ENCODE results near the gene CBL. TPM values are rescaled to one million over a fixed set of nuclear protein-coding genes. Genes with fewer than 3 reads are reported as not detected.

Gene CBL
- total RNA-seq, 1 experiment from 2014 or later = 56.4 TPM

DNA sequence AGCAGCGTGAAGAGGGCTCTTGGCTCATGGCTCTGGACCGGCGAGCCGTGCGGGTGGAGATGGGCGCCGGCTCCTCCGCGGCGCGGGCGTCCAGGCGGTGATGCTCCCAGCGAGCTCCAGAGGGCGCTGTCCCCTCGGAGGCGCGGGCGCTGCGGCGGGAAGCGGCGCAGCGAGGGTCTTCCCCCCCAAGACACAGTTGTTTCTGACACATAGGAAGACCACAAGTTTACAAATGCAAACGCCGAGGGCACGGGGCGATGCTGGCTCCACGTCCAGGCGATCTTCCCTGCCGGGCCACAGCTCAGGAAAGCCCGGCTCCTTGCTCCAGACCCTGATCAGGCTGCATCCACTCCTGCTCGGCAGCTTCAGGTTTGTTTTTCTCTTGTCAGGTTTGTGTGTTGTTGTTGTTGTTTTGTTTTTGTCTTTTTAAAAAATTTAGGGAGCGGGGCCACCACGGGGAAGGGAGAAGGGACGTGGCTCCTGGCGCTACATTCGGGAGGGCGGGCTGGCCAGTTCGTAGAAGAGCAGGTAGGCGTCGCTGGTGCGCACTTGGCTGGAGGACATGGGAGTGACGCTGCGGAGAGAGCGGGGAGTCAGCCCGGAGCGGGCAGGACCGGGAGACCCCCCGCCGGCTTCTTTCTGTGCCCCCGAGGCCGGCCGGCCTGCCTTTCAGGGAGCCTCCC lies 150.4 kb downstream of the CBL start:
- Mint-ChIP-seq H3K4me3 (peak overlapping the region; percentile 71 to 83), H3K27ac (peak overlapping the region in 2 of 3 experiments; percentile 42 to 88; a peak in 3 of 7 replicates), H3K27me3 (ENCODE audit: low read depth) (peaks cover 50% of the 10 kb centered on the region), H3K36me3 (ENCODE audit: insufficient read depth in 1 of 3, low read depth in 3 of 3) (peaks cover 13 to 27% (median 24%) of the 10 kb centered on the region in 3 experiments; a peak in 6 of 7 replicates), H3K4me1 (peaks cover 32 to 35% of the 10 kb centered on the region in 2 experiments), H3K9me3 (no peaks in the 10 kb centered on the region)
- Histone ChIP-seq H3K23ac (ENCODE audit: insufficient read length, low read depth, low read length) (no peak overlapping the region), H2AK5ac (ENCODE audit: insufficient read length, low read length) (no peak overlapping the region), H2BK15ac (ENCODE audit: low read depth, low read length) (no peak overlapping the region), H4K91ac (ENCODE audit: insufficient read length, low read depth, low read length) (no peak overlapping the region), H3K56ac (ENCODE audit: insufficient read length, low read depth, low read length) (no peak overlapping the region), H3K18ac (ENCODE audit: insufficient read length, low read depth, low read length) (peak overlapping the region; percentile 21), H3K79me1 (ENCODE audit: insufficient read depth, low read depth, low read length, poor library complexity, severe bottlenecking) (no peaks in the 10 kb centered on the region), H3K4ac (ENCODE audit: low read depth, low read length) (no peak overlapping the region), H4K20me1 (ENCODE audit: control insufficient read depth, insufficient read depth, insufficient read length) (peaks cover 4% of the 10 kb centered on the region), H3K9me3 (ENCODE audit: control insufficient read depth, low read depth, low read length) (no peaks in the 10 kb centered on the region), H3K27me3 (ENCODE audit: insufficient read depth, low read length) (no peaks in the 10 kb centered on the region), H3K27ac (ENCODE audit: insufficient read length, low read depth, low read length) (no peak overlapping the region), H3K14ac (ENCODE audit: insufficient read depth, low read length) (peak overlapping the region; percentile 44; the same call in 1 of the 2 replicates), H3K4me2 (ENCODE audit: insufficient read depth, insufficient read length, low read length) (peak overlapping the region; percentile 65), H2BK20ac (ENCODE audit: low read depth, low read length, poor library complexity, severe bottlenecking) (no peak overlapping the region), H3T11ph (ENCODE audit: low read length) (no peak overlapping the region), H4K5ac (ENCODE audit: insufficient read length, low read depth, low read length) (no peak overlapping the region), H2BK120ac (ENCODE audit: low read depth, low read length, poor library complexity, severe bottlenecking) (no peak overlapping the region), H3K23me2 (ENCODE audit: insufficient read length, low read depth, low read length, poor library complexity, severe bottlenecking) (peaks cover 6% of the 10 kb centered on the region), H2BK12ac (ENCODE audit: insufficient read length, low read depth, low read length) (no peak overlapping the region), H3K4me1 (ENCODE audit: insufficient read depth, low read length) (peaks cover 3% of the 10 kb centered on the region), H2AFZ (ENCODE audit: low read length) (no peak overlapping the region), H3K79me2 (ENCODE audit: insufficient read depth, low read length) (no peaks in the 10 kb centered on the region), H3K9ac (ENCODE audit: extremely low read depth, insufficient read length, low read length) (peak overlapping the region; percentile 27), H4K8ac (replicated peaks; ENCODE audit: insufficient read length, low read depth, low read length) (no peak overlapping the region), H2BK5ac (ENCODE audit: insufficient read length, low read length) (no peak overlapping the region)
- TF ChIP-seq, protein P1, sequence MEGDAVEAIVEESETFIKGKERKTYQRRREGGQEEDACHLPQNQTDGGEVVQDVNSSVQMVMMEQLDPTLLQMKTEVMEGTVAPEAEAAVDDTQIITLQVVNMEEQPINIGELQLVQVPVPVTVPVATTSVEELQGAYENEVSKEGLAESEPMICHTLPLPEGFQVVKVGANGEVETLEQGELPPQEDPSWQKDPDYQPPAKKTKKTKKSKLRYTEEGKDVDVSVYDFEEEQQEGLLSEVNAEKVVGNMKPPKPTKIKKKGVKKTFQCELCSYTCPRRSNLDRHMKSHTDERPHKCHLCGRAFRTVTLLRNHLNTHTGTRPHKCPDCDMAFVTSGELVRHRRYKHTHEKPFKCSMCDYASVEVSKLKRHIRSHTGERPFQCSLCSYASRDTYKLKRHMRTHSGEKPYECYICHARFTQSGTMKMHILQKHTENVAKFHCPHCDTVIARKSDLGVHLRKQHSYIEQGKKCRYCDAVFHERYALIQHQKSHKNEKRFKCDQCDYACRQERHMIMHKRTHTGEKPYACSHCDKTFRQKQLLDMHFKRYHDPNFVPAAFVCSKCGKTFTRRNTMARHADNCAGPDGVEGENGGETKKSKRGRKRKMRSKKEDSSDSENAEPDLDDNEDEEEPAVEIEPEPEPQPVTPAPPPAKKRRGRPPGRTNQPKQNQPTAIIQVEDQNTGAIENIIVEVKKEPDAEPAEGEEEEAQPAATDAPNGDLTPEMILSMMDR (conservative IDR thresholded peaks at IDR 0.05) = peak; percentile 97
- DNase-seq = peak; percentile 90
- no CpG with 5 or more reads among the region's 54 CpGs for WGBS (ENCODE audit: extremely low coverage, insufficient read length, low lambda C conversion rate)

Data from H9 (cell line).